Heart right ventricle (tissue), 16 donors: ENCODE results near the gene TTC1. TPM values are rescaled to one million over a fixed set of nuclear protein-coding genes. Genes with fewer than 3 reads are reported as not detected.
"Not testable (repeated sequence)": the region's sequence is repeated elsewhere in the genome, so short reads cannot be mapped to it uniquely, and the experiment has no call there.

Source experiments
- ATAC-seq, 8 donors: fragments of 200-7000 bp; cut with Tn5 transposase; one replicate each; pipeline ENCODE4 v1.9.1; 2020; ENCODE audit warnings: mild to moderate bottlenecking in 8 of 8, moderate library complexity in 8 of 8, moderate number of reproducible peaks in 1 of 8
- DNase-seq, 2 donors: peaks; one replicate each; pipeline ENCODE4 v3.0.0-alpha.2; 2020
- H3K27ac ChIP-seq, 10 donors: fragments of 200-600 bp; sonication (generic) in 2 of 10; one replicate each; pipeline versions ENCODE4 v1.5.0 to v1.8.0; 2020 to 2022; ENCODE audit warnings: mild to moderate bottlenecking in 3 of 10
- H3K27me3 ChIP-seq, 7 donors: fragments of 200-600 bp; one replicate each; pipeline ENCODE4 v1.8.0; 2021 to 2022; ENCODE audit warnings: mild to moderate bottlenecking in 2 of 7
- H3K36me3 ChIP-seq, 9 donors: fragments of 200-600 bp; sonication (generic) in 1 of 9; one replicate each; pipeline versions ENCODE4 v1.5.0 to v1.8.0; 2020 to 2022; ENCODE audit warnings: mild to moderate bottlenecking in 2 of 9
- H3K4me1 ChIP-seq, 9 donors: fragments of 200-600 bp; sonication (generic) in 1 of 9; one replicate each; pipeline versions ENCODE4 v1.5.0 to v1.8.0; 2020 to 2022; ENCODE audit warnings: mild to moderate bottlenecking in 4 of 9
- H3K4me3 ChIP-seq, 10 donors: fragments of 200-600 bp; sonication (generic) in 2 of 10; one replicate each; pipeline versions ENCODE4 v1.5.0 to v1.8.0; 2020 to 2022; ENCODE audit warnings: mild to moderate bottlenecking in 7 of 10, moderate library complexity in 2 of 10
- H3K9me3 ChIP-seq, 11 donors: fragments of 200-600 bp in 10 of 11; sonication (generic) in 2 of 11; one replicate each; pipeline versions ENCODE4 v1.5.0 to v1.8.0; 2013 to 2022; ENCODE audit warnings: mild to moderate bottlenecking in 2 of 11, control low read depth in 1 of 11, moderate library complexity in 1 of 11
- CTCF ChIP-seq, 9 donors: fragments of 200-600 bp; sonication (generic) in 2 of 9; IDR thresholded peaks; one replicate each; pipeline versions ENCODE4 v1.5.0 to v1.8.0; 2021 to 2022; ENCODE audit warnings: antibody characterized with exemption in 9 of 9, mild to moderate bottlenecking in 5 of 9, moderate library complexity in 1 of 9
- WGBS, 2 donors: extraction: QIAGEN DNeasy Blood & Tissue Kit; methylation state at CpG; one replicate each; pipeline ENCODE4 v1.1.7; 2013; ENCODE audit warnings: inconsistent platforms in 1 of 2; 5-methylcytosine and 5-hydroxymethylcytosine counted together
- intact Hi-C, 10 donors: fragments of 100-400 bp; cut with DNase I; formaldehyde crosslinking; loops; one replicate each; pipeline versions ENCODE4 v1.11.1 to v1.14.2; 2022
- polyA plus RNA-seq, 2 donors: library from polyadenylated mRNA; stranded (reverse); fragments of 200-250 nt; gene quantifications; one replicate each; pipeline ENCODE4 v1.2.3, GENCODE V29; 2013
- total RNA-seq, 10 donors: library from RNA; stranded (reverse); fragmentation: NEBNext Ultra II Directional in 3 of 10; extraction: Animal tissue kit (Norgen Biotek cat#: 25700) in 3 of 10; gene quantifications; one replicate each; pipeline versions ENCODE4 v1.2.1 to v1.2.4, GENCODE V29; 2021 to 2023
- donor health status: Arrhythmogenic right ventricular cardiomyopathy.
- donor health status: ischemic (EF 13 %, LVEDD 7.1; RV severe dilation, severe dysfunction).
- donor health status: healthy with polysubstance abuse.
- donor health status: DM: no; HTN: yes; CAD: no.
- donor health status: DM: no; HTN: no; CAD: no.
- donor health status: ischemic (EF 25% LVEDD 6.9; RV normal size, moderate dysfunction).
- donor health status: ischemic (EF 25% LVEDD 5.7; RV mildly dilated, moderate dysfunction).
- donor health status: healthy.
- donor health status: DM: yes; HTN: yes; CAD: no.
- donor health status: Ischemic cardiomyopathy.
- donor health status: ischemic (EF 35%, LVEDD 5.7; RV mildly dilated, moderate dysfunction).
- donor health status: nonischemic (EF 11% LVEDD 7.7; RV severe dilation, severe dysfunction).
- donor health status: DM: yes; HTN: yes; CAD: no.
- donor health status: PGD.
- donor health status: ischemic (EF 29% LVEDD 5.4; RV normal size, mild dysfunction).
- donor health status: nonischemic (EF 23%, LVEDD 6.1; RV moderate dilation, normal function).

The TTC1 gene
- total and polyA plus RNA-seq, 12 donors, result 52.0 to 125 (median 82.3) TPM

DNA sequence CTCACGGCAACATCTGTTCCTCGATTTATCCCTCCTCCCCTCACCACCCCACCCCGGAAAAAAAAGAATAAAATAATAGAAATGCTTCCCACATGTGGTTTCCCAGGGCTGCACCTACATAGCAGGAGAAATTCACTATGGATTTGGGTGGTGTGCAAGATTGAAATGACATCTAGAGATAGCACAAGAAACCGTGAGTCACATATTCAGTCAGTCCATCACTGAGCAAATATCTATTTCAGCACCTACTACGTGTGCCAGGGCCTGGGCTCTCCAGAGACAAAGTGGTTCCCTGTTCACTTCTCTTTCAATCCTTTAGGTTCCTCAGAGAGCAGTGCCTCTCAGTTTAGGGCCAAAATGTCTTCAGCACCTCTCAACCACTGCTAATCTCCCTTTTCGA lies 45.0 kb upstream of the TTC1 start:
- DNase-seq (no peak), ATAC-seq (peak in 2 of 8 donors; percentile 30 to 49)
- intact Hi-C loops, result loop anchor here in 1 of 10 donors (10.0 kb wide), 1 partner anchor 679 kb away; no protein-coding TSS in a partner anchor
- H3K36me3 ChIP-seq, result no peaks in the 10 kb centered on the region
- 75 to 77% methylated on average over 6 of the region's 6 CpGs for WGBS, 2 donors
- TF ChIP-seq CTCF (IDR thresholded peaks at IDR 0.05), result no peak
- H3K4me1 ChIP-seq, result peaks cover 0 to 3% (median 0%) of the 10 kb centered on the region in 9 donors
- H3K4me3 ChIP-seq, result no peak overlapping the region
- no peak overlapping the region for H3K27ac ChIP-seq
- peaks cover 0 to 26% (median 5%) of the 10 kb centered on the region in 7 donors for H3K27me3 ChIP-seq
- no peaks in the 10 kb centered on the region for H3K9me3 ChIP-seq

GRCh38 chr5:159965031-159965837 lies 43.7 kb upstream of the TTC1 start:
- intact Hi-C loops, result loop anchor here in 1 of 10 donors (5.0 to 10.0 kb wide), 2 partner anchors 523 to 680 kb away; no protein-coding TSS in a partner anchor
- no peaks in the 10 kb centered on the region for H3K36me3 ChIP-seq
- WGBS, 2 donors, result 38 to 43% methylated on average over 12 of the region's 12 CpGs
- H3K27ac ChIP-seq, result no peak overlapping the region
- ATAC-seq (peak in 7 of 8 donors; percentile 60 to 86 (median 74)), DNase-seq (peak; percentile 39 to 52)
- TF ChIP-seq CTCF (IDR thresholded peaks at IDR 0.05), result peak; percentile 16 to 77 (median 68)
- H3K9me3 ChIP-seq, result no peaks in the 10 kb centered on the region
- H3K27me3 ChIP-seq, result peaks cover 0 to 39% (median 5%) of the 10 kb centered on the region in 7 donors
- H3K4me1 ChIP-seq, result peaks cover 0 to 3% (median 0%) of the 10 kb centered on the region in 9 donors
- H3K4me3 ChIP-seq, result no peak overlapping the region

GRCh38 chr5:159965838-159966128 lies 43.2 kb upstream of the TTC1 start:
- not testable (repeated sequence) for H3K4me1 ChIP-seq, H3K4me3 ChIP-seq, H3K36me3 ChIP-seq, DNase-seq, H3K27ac ChIP-seq, ATAC-seq, H3K9me3 ChIP-seq
- H3K27me3 ChIP-seq, result peaks cover 0 to 45% (median 11%) of the 10 kb centered on the region in 7 donors
- intact Hi-C loops, result loop anchor here in 1 of 10 donors (5.0 to 10.0 kb wide), 2 partner anchors 523 to 681 kb away; no protein-coding TSS in a partner anchor
- WGBS, 2 donors, result 63 to 64% methylated on average over 4 of the region's 4 CpGs
- peak in 1 of 9 donors; percentile 3 for TF ChIP-seq CTCF (IDR thresholded peaks at IDR 0.05)

- no peak for TF ChIP-seq CTCF (IDR thresholded peaks at IDR 0.05)
- no peak for ATAC-seq
- H3K4me1 ChIP-seq, result peaks cover 0 to 7% (median 3%) of the 10 kb centered on the region in 9 donors
- intact Hi-C loops, result loop anchor here in 2 of 10 donors (5.0 to 10.0 kb wide), 3 partner anchors 455 to 685 kb away; no protein-coding TSS in a partner anchor
- peaks cover 0 to 85% (median 37%) of the 10 kb centered on the region in 7 donors for H3K27me3 ChIP-seq
- no peak for DNase-seq
- H3K9me3 ChIP-seq, result no peaks in the 10 kb centered on the region
- no peak overlapping the region for H3K4me3 ChIP-seq
- H3K36me3 ChIP-seq, result no peaks in the 10 kb centered on the region
- H3K27ac ChIP-seq, result no peak overlapping the region
Observed at GRCh38 chr5:159969966-159970365, 39.0 kb upstream of the TTC1 start.
